Choroid plexus epithelial cell (primary cell): ENCODE measurements around the gene CENPN.

Source experiments
- DNase-seq: peaks from one replicate; pipeline ENCODE4 v3.0.0-alpha.2; 2010; ENCODE audit warnings: low read depth
- H3K4me3 ChIP-seq: 2 replicates; pipeline ENCODE4 v1.5.1; 2011; ENCODE audit warnings: low read depth, mild to moderate bottlenecking, control low read depth, low read length, moderate library complexity
- TF ChIP-seq, protein P1 (sequence below): conservative IDR thresholded peaks from 2 replicates; pipeline ENCODE4 v1.5.1; 2011; ENCODE audit warnings: low read depth, mild to moderate bottlenecking, control low read depth, inconsistent platforms, low read length, moderate library complexity

The CENPN gene

DNA sequence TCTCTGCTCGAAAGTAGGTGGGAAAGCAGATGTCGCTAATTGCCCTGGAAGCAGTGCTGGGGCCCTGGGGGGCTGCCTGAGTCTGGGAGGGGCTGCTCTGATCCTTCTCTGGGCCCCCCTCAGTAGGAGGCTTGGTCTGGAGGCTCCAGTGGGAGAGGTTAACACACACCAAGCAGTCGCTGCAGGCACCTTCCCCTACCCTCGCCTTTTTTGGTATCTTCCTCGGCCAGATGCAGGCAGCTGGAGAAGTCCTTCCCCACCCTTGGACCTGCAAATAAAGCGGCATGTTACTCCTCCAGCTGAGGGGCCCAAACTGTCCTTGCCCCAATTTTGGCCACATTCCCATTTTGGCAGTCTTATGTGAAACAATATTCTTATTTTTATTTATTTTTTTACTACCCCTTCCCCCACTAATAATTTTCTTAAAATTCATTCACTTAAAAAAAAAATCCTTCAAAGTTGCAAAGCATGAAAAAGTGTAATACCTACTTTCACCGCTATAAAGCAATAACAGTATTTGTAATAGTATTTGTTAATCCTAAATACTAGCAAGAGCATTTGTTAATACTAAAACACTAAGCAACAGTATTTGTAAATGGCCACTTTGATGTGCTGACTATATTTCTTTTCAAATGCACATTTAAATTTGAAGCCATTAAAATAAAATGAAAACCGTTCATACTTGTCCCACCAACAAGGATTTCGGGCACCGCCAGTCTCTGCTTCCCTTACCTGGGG is 55.0 kb downstream of the CENPN start:
- no peak for DNase-seq
- no peak overlapping the region for H3K4me3 ChIP-seq
- TF ChIP-seq, protein P1, sequence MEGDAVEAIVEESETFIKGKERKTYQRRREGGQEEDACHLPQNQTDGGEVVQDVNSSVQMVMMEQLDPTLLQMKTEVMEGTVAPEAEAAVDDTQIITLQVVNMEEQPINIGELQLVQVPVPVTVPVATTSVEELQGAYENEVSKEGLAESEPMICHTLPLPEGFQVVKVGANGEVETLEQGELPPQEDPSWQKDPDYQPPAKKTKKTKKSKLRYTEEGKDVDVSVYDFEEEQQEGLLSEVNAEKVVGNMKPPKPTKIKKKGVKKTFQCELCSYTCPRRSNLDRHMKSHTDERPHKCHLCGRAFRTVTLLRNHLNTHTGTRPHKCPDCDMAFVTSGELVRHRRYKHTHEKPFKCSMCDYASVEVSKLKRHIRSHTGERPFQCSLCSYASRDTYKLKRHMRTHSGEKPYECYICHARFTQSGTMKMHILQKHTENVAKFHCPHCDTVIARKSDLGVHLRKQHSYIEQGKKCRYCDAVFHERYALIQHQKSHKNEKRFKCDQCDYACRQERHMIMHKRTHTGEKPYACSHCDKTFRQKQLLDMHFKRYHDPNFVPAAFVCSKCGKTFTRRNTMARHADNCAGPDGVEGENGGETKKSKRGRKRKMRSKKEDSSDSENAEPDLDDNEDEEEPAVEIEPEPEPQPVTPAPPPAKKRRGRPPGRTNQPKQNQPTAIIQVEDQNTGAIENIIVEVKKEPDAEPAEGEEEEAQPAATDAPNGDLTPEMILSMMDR = no peak

DNA sequence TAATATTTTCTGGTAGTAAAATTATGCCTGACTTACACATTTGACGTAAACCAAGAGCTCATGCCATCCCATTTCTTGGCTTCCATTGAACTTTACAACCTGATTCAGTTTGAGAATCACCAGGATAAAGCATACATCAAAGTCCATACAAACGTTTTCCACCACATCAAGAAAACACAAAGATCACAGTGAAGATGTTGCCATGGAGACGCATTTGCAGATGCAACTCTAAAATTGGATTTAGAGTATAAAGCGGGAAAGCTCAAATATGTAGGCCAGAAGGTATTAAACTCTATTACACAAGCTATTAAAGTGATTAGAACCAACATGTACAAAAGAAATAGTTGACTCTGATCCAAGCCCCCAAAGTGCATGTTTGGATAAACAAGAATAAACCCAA is 59.7 kb downstream of the CENPN start:
- DNase-seq = no peak
- TF ChIP-seq, protein P1 = no peak

DNA sequence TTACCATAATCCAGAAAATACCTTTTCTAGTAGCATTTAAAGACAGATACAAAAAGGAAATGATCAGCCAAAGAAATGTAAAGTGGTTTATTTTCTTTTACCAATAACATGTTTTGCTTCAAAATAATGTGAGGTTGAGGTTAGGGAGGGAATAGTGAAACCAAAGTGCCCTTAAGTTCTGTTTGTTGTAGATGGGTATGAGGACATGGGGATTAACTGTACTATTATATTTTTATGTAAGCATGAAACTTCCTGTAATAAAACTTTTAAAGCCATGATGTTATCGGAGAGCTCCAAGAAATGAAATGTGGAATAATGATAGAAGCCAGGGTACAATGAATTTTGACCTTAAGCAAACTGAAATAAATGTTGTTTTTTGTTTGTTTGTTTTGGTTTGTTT is 60.2 kb downstream of the CENPN start:
- TF ChIP-seq, protein P1 = no peak
- no peak overlapping the region for H3K4me3 ChIP-seq
- DNase-seq = no peak

More for the DNA sequence above, 59.7 kb downstream of the CENPN start:
- no peak overlapping the region for H3K4me3 ChIP-seq

DNA sequence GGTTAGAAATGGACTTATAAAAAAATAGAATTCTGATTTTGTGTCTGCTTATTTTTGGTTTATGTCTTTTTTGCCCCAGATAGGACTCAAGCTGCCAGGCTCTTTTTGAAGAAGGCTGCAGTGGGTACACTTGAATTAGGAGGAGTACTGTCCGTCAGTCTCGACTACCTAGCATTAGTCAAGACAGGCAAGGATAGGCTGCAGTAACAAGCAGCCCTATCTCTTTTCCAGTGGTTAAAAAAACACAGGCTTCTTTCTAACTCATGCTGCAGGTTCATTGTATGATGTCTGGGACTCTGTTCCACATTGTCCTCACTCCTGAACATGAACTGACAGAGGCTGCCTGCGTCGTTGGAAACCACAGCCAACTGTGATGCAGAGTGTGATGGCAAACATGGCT is 62.0 kb downstream of the CENPN start:
- no peak for DNase-seq
- TF ChIP-seq, protein P1 = no peak

DNA sequence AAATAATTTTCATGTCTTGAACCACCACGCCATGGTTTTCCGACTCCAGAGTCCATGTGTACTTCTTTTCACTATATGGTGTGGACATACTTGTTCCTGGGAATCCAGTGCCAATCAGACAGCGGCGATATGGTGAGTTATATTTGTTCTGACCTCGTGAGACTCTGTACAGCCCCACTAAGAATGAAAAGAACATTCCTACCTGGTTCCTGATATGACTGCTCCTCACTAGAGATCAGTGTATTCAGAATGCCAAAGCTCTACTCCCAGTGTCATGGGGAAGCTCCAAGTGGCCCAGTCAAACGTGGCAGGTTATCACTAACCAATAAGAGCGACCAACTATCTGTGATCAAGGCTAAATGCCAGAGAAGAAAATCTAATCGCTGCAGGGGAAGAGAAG is 64.0 kb downstream of the CENPN start:
- TF ChIP-seq, protein P1 = no peak
- DNase-seq = no peak
- no peak overlapping the region for H3K4me3 ChIP-seq

More for the DNA sequence above, 62.0 kb downstream of the CENPN start:
- H3K4me3 ChIP-seq = no peak overlapping the region

DNA sequence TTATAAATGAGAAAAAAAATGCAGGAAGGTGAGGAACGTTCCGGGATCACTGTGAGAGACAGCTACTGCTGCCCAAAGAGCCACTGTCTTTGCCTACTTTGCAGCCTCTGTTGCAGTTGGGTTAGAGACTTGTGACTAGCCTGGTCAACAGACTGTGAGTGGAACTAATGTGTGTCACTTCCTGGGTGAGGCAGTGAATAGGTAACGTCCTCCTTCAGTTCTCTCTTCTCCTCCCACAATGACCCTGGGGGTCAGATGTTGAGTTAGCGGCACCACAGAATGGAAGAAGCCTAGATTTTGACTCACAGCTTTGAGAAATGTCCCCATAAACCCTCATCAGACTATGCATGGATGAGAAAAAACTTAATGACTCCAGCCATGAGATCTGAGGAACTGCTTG is 64.8 kb downstream of the CENPN start:
- H3K4me3 ChIP-seq = no peak overlapping the region
- TF ChIP-seq, protein P1 = no peak
- peak; percentile 28 for DNase-seq
